Breast epithelium (tissue), 3 donors: ENCODE measurements around the gene TNN.

Experiments
- CTCF ChIP-seq, 3 donors: fragments of 450-650 bp; IDR thresholded peaks; one replicate each; pipeline ENCODE4 v1.5.1; 2016 to 2017; ENCODE audit warnings: antibody characterized with exemption in 3 of 3, mild to moderate bottlenecking in 3 of 3, moderate library complexity in 3 of 3
- POLR2A ChIP-seq: fragments of 450-650 bp; IDR thresholded peaks from one replicate; pipeline ENCODE4 v1.6.1; 2016; ENCODE audit warnings: antibody characterized with exemption, mild to moderate bottlenecking, moderate library complexity
- POLR2AphosphoS5 ChIP-seq, 3 donors: sonication (generic); formaldehyde crosslinking; IDR thresholded peaks; one replicate each; pipeline ENCODE4 v1.6.1; 2017; ENCODE audit warnings: antibody characterized with exemption in 3 of 3

- no peak for TF ChIP-seq CTCF (IDR thresholded peaks at IDR 0.05)
- TF ChIP-seq POLR2A: no peak
- no peak for TF ChIP-seq POLR2AphosphoS5 (IDR thresholded peaks at IDR 0.05)
These were observed 3.2 kb downstream of the TNN start for GRCh38 chr1:175070818-175071217.
